Activated T-cell treated with anti-CD3 and anti-CD28 coated beads, Interleukin-2, amount 50 U/mL, for 72 hours (primary cell): ENCODE results near the gene SLMAP. TPM values are rescaled to one million over a fixed set of nuclear protein-coding genes. Genes with fewer than 3 reads are reported as not detected.

ENCODE experiments used
- ATAC-seq, 2 donors: fragments of 150-1000 bp; cut with Tn5 transposase; replicated peaks in 1 of 2; 2 replicates each; pipeline ENCODE4 v1.10.0; 2021; ENCODE audit warnings: moderate library complexity in 2 of 2, mild to moderate bottlenecking in 1 of 2
- DNase-seq, 2 donors: peaks; one replicate each; pipeline ENCODE4 v3.0.0; 2021 to 2022; ENCODE audit warnings: mixed read lengths in 1 of 2
- H3K27ac Mint-ChIP-seq: one replicate; pipeline ENCODE4 v1.8.0; 2022; ENCODE audit warnings: mild to moderate bottlenecking, moderate library complexity, mixed read lengths
- H3K27me3 Mint-ChIP-seq: one replicate; pipeline ENCODE4 v1.8.0; 2022; ENCODE audit warnings: low read depth, mixed read lengths
- H3K36me3 Mint-ChIP-seq, 2 donors: one replicate each; pipeline ENCODE4 v1.8.0; 2022; ENCODE audit warnings: mixed read lengths in 2 of 2, mild to moderate bottlenecking in 1 of 2; ENCODE audit not compliant: insufficient read depth in 2 of 2
- H3K4me1 Mint-ChIP-seq: one replicate; pipeline ENCODE4 v1.8.0; 2022; ENCODE audit warnings: low read depth, mixed read lengths
- H3K4me3 Mint-ChIP-seq, 2 donors: one replicate each; pipeline ENCODE4 v1.8.0; 2022; ENCODE audit warnings: mild to moderate bottlenecking in 2 of 2, mixed read lengths in 2 of 2, moderate library complexity in 2 of 2
- H3K9me3 Mint-ChIP-seq, 2 donors: one replicate each; pipeline ENCODE4 v1.8.0; 2022; ENCODE audit warnings: mixed read lengths in 2 of 2
- total RNA-seq, 2 donors: library from RNA; stranded (reverse); gene quantifications; one replicate each; pipeline ENCODE4 v1.2.3, GENCODE V29; 2022

SLMAP gene
- total RNA-seq, 2 donors from 2014 or later = 36.5 to 42.9 TPM

DNA sequence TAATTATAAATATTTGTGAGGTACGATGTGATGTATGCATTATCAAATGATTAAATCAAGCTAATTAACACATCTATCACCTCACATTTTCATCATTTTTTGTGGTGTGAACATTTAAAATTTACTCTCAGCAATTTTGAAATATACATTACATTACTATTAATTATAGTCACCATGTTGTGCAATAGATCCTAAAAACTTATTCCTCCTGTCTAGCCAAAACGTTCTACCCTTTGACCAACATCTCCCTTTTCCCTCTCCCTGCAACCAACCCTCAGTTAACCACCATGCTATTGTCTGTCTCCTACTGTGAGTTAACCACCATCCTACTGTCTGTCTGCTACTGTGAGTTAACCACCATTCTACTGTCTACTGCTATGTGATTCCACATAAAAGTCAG, 20.7 kb upstream of the SLMAP start:
- Mint-ChIP-seq H3K27ac (no peak overlapping the region), H3K27me3 (no peaks in the 10 kb centered on the region), H3K4me3 (no peak overlapping the region), H3K4me1 (no peaks in the 10 kb centered on the region), H3K9me3 (no peaks in the 10 kb centered on the region), H3K36me3 (no peaks in the 10 kb centered on the region)
- DNase-seq (no peak), ATAC-seq (no peak)

DNA sequence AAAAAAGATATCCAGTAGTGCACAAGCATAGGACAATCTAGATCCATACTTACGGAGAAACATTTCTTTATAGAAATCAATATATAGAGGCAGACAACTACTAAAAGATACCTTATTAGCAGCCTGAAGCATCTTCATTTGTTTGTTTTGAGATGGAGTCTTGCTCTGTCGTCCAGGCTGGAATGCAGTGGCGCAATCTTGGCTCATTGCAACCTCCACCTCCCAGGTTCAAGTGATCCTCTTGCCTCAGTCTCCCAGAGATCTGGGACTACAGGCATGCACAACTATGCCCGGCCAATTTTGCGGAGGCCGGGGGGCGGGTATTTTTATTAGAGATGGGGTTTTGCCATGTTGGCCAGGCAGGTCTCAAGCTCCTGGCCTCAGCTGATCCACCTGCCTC, 18.3 kb upstream of the SLMAP start:
- DNase-seq (no peak), ATAC-seq (no peak)
- H3K4me3 Mint-ChIP-seq = no peak overlapping the region
- no peaks in the 10 kb centered on the region for H3K9me3 Mint-ChIP-seq
- H3K27ac Mint-ChIP-seq = no peak overlapping the region
- H3K27me3 Mint-ChIP-seq = no peaks in the 10 kb centered on the region
- H3K4me1 Mint-ChIP-seq = no peaks in the 10 kb centered on the region
- H3K36me3 Mint-ChIP-seq = no peaks in the 10 kb centered on the region

DNA sequence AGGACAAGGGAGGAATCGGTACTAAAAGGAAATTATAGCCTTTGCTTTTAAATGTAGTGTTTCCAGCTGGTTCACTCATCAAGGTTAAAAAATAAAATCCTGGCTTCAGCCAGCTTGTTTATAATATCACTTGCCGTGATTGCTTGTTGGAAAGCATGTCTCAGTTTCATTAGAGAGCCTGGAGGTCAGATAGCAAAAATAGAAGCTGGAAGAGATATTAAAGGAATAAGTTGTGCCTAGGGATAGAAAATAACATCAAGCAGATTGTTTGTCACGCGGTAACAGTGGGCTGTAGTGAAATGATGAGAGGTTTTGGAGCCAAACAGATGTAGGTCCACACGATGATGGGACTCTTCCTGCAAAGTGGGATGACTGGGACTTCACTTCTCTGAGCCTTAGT, 17.7 kb upstream of the SLMAP start:
- H3K27ac Mint-ChIP-seq = no peak overlapping the region
- no peak for DNase-seq
- no peaks in the 10 kb centered on the region for H3K4me1 Mint-ChIP-seq
- no peaks in the 10 kb centered on the region for H3K27me3 Mint-ChIP-seq
- no peaks in the 10 kb centered on the region for H3K36me3 Mint-ChIP-seq
- ATAC-seq = no peak
- no peaks in the 10 kb centered on the region for H3K9me3 Mint-ChIP-seq
- H3K4me3 Mint-ChIP-seq = no peak overlapping the region

- Mint-ChIP-seq H3K27ac (no peak overlapping the region), H3K9me3 (no peaks in the 10 kb centered on the region), H3K4me1 (no peaks in the 10 kb centered on the region), H3K4me3 (no peak overlapping the region), H3K36me3 (no peaks in the 10 kb centered on the region), H3K27me3 (no peaks in the 10 kb centered on the region)
- DNase-seq (no peak), ATAC-seq (no peak)
These were observed 16.1 kb upstream of the SLMAP start for GRCh38 chr3:57740027-57740426.

GRCh38 chr3:57743496-57743895, 12.6 kb upstream of the SLMAP start:
- no peak for DNase-seq
- ATAC-seq = no peak
- H3K4me3 Mint-ChIP-seq = no peak overlapping the region

GRCh38 chr3:57745101-57745500, 11.0 kb upstream of the SLMAP start:
- no peak overlapping the region for H3K27ac Mint-ChIP-seq
- no peaks in the 10 kb centered on the region for H3K4me1 Mint-ChIP-seq
- H3K27me3 Mint-ChIP-seq = no peaks in the 10 kb centered on the region
- H3K9me3 Mint-ChIP-seq = no peaks in the 10 kb centered on the region
- no peak overlapping the region for H3K4me3 Mint-ChIP-seq
- ATAC-seq = no peak
- no peak for DNase-seq
- H3K36me3 Mint-ChIP-seq = no peaks in the 10 kb centered on the region

More at GRCh38 chr3:57743496-57743895, 12.6 kb upstream of the SLMAP start:
- Mint-ChIP-seq H3K9me3 (no peaks in the 10 kb centered on the region), H3K27me3 (no peaks in the 10 kb centered on the region), H3K4me1 (no peaks in the 10 kb centered on the region), H3K36me3 (no peaks in the 10 kb centered on the region), H3K27ac (no peak overlapping the region)

- H3K9me3 Mint-ChIP-seq = no peaks in the 10 kb centered on the region
- no peak for ATAC-seq
These were observed 9.7 kb upstream of the SLMAP start for GRCh38 chr3:57746156-57747010.

DNA sequence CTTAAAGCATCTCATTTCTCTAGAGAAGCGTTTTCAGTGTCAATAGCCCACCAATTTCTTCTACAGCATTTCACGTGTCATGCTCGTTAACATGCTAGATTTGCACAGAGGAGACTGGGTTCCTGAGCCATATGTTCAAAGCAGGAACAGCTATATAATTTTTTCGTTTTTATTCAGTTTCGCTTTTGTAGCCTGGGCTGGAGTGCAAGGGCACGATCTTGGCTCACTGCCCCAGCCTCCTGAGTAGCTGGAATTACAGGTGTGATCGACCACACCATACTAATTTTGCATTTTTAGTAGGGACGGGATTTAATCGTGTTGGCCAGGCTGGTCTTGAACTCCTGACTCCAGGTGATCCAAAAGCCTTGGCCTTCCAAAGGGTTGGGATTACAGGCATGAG, 6.6 kb upstream of the SLMAP start:
- no peak for ATAC-seq
- Mint-ChIP-seq H3K27ac (no peak overlapping the region), H3K4me1 (peaks cover 2% of the 10 kb centered on the region), H3K27me3 (no peaks in the 10 kb centered on the region), H3K9me3 (no peaks in the 10 kb centered on the region), H3K4me3 (no peak overlapping the region), H3K36me3 (no peaks in the 10 kb centered on the region)
- no peak for DNase-seq

More at GRCh38 chr3:57746156-57747010, 9.7 kb upstream of the SLMAP start:
- no peaks in the 10 kb centered on the region for H3K4me1 Mint-ChIP-seq
- H3K27me3 Mint-ChIP-seq = no peaks in the 10 kb centered on the region
- no peak overlapping the region for H3K27ac Mint-ChIP-seq
- no peak overlapping the region for H3K4me3 Mint-ChIP-seq
- no peak for DNase-seq
- no peaks in the 10 kb centered on the region for H3K36me3 Mint-ChIP-seq

DNA sequence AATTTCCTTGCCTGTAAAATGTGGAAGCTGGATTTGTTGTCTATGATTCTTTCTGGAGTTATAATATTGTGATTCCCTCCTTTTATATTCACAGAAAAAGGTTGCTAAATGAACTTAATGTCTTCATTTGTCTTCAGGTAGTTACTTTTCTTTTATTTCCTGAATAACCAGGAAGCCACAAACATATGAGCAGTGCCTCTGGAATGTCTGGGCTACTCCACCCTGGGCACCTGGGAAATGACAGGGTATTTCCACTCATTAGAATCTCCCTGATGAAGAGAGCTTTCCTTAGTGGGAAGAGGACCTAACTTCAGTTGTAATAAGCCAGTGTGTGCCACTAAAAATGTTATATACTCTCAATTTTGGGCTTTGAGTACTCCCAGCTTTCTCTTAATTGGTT, 3.8 kb upstream of the SLMAP start:
- H3K27me3 Mint-ChIP-seq = no peaks in the 10 kb centered on the region
- no peak for ATAC-seq
- DNase-seq = no peak

GRCh38 chr3:57753016-57753415, 3.1 kb upstream of the SLMAP start:
- no peaks in the 10 kb centered on the region for H3K9me3 Mint-ChIP-seq
- H3K27me3 Mint-ChIP-seq = no peaks in the 10 kb centered on the region
- H3K4me1 Mint-ChIP-seq = peaks cover 24% of the 10 kb centered on the region
- no peak overlapping the region for H3K4me3 Mint-ChIP-seq
- no peak for DNase-seq
- H3K27ac Mint-ChIP-seq = no peak overlapping the region
- ATAC-seq = no peak
- peaks cover 5 to 6% of the 10 kb centered on the region in 2 donors for H3K36me3 Mint-ChIP-seq

More for the DNA sequence above, 3.8 kb upstream of the SLMAP start:
- Mint-ChIP-seq H3K27ac (no peak overlapping the region), H3K36me3 (peaks cover 5 to 6% of the 10 kb centered on the region in 2 donors), H3K9me3 (no peaks in the 10 kb centered on the region), H3K4me1 (peaks cover 17% of the 10 kb centered on the region), H3K4me3 (no peak overlapping the region)

- Mint-ChIP-seq H3K27me3 (no peaks in the 10 kb centered on the region), H3K4me3 (peak overlapping the region; percentile 95 to 98), H3K9me3 (no peaks in the 10 kb centered on the region), H3K4me1 (peaks cover 45% of the 10 kb centered on the region), H3K27ac (peak overlapping the region; percentile 98), H3K36me3 (peaks cover 6 to 7% of the 10 kb centered on the region in 2 donors)
- ATAC-seq (peak; percentile 23 to 33), DNase-seq (peak; percentile 5 to 20)
These were observed 787 bp upstream of the SLMAP start for GRCh38 chr3:57755368-57755675.

DNA sequence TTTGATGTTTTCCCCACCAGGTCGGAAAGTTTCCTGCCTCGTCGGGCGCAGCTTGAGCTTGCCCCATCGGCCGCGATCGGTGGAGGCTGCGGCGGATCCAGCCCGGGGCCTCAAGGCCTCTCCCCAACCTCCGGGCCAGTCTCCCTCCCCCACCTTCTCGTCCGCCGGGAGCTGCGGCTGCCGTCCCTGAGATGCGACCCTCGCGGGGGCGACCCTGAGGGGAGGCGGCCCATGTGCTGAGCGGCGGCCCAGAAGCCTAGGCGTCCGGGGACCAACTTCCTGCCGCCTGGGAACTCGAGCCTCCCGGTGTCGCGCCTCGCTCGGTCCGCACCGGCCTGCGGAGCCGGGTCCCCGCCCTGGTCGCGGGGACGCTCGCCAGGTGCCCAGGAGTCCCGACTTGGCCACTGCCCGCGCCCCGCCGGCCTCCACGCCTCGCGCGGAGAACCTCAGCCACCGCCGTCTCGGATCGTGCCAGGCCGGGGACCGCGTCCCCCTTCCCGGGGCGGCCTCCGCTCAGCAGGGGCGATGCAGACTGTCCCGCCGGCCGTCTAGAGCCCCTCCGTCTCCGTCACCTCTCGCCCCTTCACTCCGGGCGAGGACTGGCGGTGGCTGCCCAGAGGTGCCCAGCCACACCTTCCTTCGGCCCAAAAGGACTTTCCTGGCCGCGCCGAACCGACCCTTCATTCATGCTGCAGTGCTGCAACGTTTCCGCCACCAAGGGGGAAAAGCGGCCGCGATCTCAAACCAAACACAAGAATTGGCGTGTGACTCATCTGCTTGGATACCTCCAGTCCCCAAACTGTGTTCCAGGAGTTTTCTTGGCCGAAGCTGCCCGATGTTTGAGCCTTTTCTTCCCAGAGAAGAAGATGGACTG, 656 bp downstream of the SLMAP start:
- Mint-ChIP-seq H3K27ac (peak overlapping the region; percentile 90), H3K36me3 (peaks cover 7 to 8% of the 10 kb centered on the region in 2 donors), H3K27me3 (no peaks in the 10 kb centered on the region), H3K9me3 (no peaks in the 10 kb centered on the region), H3K4me3 (peak overlapping the region; percentile 95 to 98), H3K4me1 (peaks cover 57% of the 10 kb centered on the region)
- ATAC-seq (peak; percentile 25 to 35), DNase-seq (peak; percentile 41 to 50)

DNA sequence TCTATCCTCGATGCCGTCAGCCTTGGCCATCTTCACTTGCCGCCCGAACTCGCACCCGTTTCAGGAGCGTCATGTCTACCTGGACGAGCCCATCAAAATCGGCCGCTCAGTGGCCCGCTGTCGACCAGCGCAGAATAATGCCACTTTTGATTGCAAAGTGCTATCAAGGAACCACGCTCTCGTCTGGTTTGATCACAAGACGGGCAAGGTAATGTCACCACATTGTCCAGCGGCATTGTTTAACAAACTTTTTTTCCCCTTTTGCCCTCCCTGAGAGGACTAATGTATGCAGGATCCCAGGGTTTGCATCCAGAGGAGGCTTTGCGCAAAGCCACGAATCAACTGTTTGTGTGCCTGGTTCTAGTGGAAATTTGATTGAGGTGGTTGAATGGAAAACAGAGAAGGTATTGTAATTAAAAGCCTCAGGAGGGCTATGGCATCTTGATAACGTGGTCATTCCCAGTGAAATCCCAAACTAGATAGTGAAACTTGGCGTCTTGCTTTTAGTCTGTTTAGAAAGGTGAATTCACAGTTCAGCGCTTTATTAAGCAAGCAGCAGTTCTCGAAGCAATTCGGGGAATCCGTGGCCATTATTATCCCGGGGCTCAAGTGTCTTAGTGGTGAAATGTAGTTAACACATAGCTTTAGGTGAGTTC, 1.7 kb downstream of the SLMAP start:
- DNase-seq = no peak

More for the DNA sequence above, 1.7 kb downstream of the SLMAP start:
- Mint-ChIP-seq H3K36me3 (peaks cover 7 to 8% of the 10 kb centered on the region in 2 donors), H3K9me3 (no peaks in the 10 kb centered on the region), H3K27me3 (no peaks in the 10 kb centered on the region), H3K4me1 (peaks cover 57% of the 10 kb centered on the region), H3K27ac (no peak overlapping the region), H3K4me3 (peak overlapping the region; percentile 95 to 98)
- no peak for ATAC-seq
